HTR-8/SVneo (cell line): ENCODE results near the gene TRIO.
A peak's percentile ranks its signal among the peaks of the same experiment; 100 is the strongest.

ENCODE experiments used
- DNase-seq: peaks from one replicate; pipeline ENCODE4 v3.0.0; 2011; ENCODE audit warnings: low spot score, mixed read lengths; ENCODE audit not compliant: insufficient read length
- FAIRE-seq: peaks from 2 replicates; lab custom pipeline; 2011; peaks lifted over from hg19 to GRCh38; lab: Jason Lieb, UNC

TRIO gene

GRCh38 chr5:14144586-14145434 lies 1.7 kb downstream of the TRIO start:
- peak; percentile 40 for FAIRE-seq
- DNase-seq: peak; percentile 96

- no peak for FAIRE-seq
- no peak for DNase-seq
Measured at GRCh38 chr5:14145435-14146334, 2.5 kb downstream of the TRIO start.

DNA sequence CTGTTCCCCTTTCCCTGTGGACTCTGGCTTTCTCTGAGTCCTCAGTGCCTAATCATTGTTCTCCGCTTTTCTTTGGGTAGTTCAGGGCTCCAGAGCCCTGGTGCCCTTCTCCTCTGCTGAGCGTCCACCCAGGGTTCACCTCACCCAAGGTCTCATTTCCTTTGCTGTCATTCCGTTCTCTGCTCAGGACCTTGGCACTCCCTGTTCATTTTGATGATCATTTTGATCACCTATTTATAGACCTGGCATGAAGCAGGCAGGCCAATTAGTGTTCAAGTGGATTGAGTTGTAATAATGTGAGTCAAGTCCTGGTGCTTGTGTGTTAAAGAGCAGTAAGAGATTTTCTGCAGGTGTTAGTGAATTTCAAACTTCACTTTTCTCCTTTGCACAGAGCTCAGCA lies 3.6 kb downstream of the TRIO start:
- DNase-seq (no peak), FAIRE-seq (no peak)

DNA sequence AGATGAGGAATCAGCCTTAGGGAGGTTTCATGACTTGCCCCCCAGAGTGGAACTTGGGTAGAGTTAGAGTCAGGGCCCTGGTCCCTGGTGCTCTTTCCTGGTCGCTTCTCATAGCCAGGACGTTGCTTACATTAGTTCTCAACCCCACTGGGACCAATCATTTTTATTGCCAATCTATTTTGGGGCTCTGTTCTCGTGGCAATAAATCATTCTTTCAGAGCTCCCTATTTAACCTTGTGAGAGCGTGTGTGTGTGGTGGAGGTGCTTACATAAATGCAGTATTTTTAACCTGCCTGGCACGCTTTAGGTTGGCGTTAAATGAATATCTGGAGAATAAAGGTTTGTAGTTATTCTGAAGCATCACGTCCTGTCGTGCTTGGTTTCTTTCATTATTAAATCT lies 4.1 kb downstream of the TRIO start:
- no peak for DNase-seq
- no peak for FAIRE-seq

GRCh38 chr5:14148483-14148882 lies 5.3 kb downstream of the TRIO start:
- DNase-seq (no peak), FAIRE-seq (no peak)

DNA sequence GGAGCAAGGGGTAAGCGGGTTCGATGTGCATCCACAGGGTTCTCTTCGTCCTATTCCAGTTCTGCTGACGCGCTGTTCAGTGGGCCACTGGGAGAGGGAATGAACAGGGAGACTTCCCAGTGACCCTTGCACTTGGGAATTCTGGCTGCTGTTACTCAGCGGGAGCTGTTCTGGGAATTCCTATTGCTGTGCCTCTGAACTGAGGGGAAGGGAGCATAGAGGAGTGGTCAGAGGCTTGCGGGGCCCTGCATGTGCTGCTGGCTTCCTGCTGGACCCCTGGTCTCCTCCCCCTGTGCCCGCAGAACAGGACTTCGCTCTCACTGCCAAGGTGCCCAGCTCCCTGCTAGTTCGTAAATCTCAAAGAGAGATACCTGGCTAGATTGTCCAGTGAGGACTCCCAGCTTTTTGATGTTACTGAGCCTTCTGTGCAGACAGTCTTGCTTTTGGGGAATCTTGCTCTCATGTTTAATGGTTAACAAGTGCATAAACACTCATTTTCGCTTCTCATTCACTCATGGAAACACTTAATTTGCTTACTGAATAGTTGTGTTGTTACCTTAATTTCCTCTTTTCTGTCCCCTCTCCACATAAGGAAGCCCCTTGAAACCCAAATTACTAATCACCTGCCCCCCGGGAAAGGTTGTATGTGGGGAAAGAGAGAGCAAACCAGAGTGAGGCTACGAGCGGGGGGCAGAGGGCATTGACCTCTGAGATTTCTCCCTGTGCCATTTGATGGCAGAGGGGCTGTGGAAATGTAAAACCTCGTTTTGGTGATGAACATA lies 5.9 kb downstream of the TRIO start:
- FAIRE-seq (no peak), DNase-seq (no peak)

- FAIRE-seq (no peak), DNase-seq (no peak)
Measured at GRCh38 chr5:14149672-14150274, 6.6 kb downstream of the TRIO start.

- DNase-seq (no peak), FAIRE-seq (no peak)
Measured at GRCh38 chr5:14151416-14151815, 8.3 kb downstream of the TRIO start.

- FAIRE-seq (peak; percentile 51), DNase-seq (no peak)
Measured at GRCh38 chr5:14153071-14153864, 10.1 kb downstream of the TRIO start.

GRCh38 chr5:14153932-14154731 lies 11.0 kb downstream of the TRIO start:
- FAIRE-seq (peak; percentile 83), DNase-seq (peak; percentile 75)

GRCh38 chr5:14155075-14155474 lies 11.9 kb downstream of the TRIO start:
- DNase-seq (no peak), FAIRE-seq (no peak)

GRCh38 chr5:14155739-14156138 lies 12.6 kb downstream of the TRIO start:
- DNase-seq: no peak
- no peak for FAIRE-seq

- DNase-seq (no peak), FAIRE-seq (peak; percentile 40)
Measured at GRCh38 chr5:14156290-14156649, 13.1 kb downstream of the TRIO start.

DNA sequence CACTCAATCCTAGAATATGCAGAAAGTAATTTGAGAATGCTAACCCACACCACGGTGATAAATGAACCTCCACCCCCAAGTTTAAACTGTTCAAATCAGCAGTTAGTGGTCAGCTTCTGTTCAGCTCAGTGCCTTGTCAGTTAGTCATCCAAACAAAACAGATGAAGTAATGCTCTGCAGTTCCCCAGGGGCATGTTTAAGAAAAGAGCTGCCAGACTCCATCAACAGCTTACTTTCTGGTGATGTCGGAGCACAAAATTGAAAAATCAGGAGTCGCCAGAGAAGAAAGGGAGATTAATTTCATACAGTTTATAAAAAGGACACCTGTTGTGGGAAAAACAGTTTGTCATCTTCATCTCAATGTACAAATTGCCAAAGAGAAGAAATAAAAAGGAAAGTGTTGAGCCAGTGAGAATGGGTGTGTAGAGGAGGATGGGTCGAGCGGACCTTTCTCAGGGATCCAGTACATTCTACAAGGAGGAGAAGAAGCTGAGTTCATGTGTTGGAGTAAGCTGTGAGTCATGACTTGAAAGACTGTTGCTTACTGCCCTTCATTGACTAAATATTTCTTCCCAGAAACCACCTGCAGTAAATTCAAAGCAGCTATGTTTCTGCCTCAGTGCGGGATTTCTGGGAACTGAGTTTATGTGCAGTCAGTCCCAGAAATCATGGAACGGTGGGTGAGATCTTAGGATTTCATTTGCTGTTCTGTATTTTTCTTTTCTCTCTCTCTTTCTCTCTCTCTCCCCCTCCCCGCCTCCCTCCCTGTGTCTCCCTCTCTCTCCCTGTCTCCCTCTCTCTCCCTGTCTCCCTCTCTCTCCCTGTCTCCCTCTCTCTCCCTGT lies 13.7 kb downstream of the TRIO start:
- DNase-seq (peak; percentile 93), FAIRE-seq (peak; percentile 74)

GRCh38 chr5:14157493-14157782 lies 14.3 kb downstream of the TRIO start:
- no peak for FAIRE-seq
- no peak for DNase-seq

DNA sequence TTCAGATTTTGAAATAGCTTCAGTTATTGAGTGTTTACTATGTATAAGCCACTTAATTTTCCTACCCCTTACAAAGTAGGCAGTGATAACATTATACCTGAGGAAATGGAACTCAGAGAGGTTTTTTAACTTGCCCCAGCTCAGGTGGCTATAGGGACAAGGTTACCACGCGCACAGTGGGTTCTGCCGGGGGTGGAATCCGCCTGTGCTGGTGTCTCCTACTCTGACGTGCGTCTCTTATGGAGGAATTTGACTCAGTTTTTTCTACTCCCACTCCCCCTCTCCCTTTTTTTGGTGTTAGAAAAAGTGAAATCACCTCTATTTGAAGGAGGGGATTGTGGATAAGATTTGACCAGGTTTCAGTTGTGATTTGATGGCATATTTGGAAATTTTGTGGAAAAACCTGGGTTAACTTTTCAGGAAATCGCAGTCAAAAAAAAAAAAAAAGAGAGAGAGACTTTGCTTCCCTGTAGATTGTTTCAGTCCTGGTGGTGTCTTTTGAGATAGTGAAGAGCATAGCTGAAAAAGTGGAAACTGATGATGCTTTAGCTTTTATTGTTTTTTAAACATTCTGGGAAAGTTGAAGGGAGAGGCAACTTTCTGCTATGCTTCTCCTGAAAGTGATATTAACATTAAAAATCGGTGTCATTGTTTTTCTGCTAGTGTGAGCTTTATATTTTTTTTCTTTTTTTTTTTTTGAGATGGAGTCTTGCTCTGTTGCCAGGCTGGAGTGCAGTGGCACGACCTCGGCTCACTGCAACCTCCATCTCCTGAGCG lies 15.9 kb downstream of the TRIO start:
- DNase-seq: no peak
- no peak for FAIRE-seq
